B cell (primary cell): ENCODE measurements around the gene TBCCD1. TPM values are rescaled to one million over a fixed set of nuclear protein-coding genes. Genes with fewer than 3 reads are reported as not detected.

Experiments used
- ATAC-seq: fragments of 200-7000 bp; cut with Tn5 transposase; one replicate; pipeline ENCODE4 v1.10.0; 2021; ENCODE audit warnings: low read depth, mild to moderate bottlenecking, moderate number of reproducible peaks, moderate library complexity
- CTCF ChIA-PET: fragments of 350-600 bp; sonication (Branson Sonifier 250); formaldehyde crosslinking; loops from one replicate; lab custom pipeline; 2021; ENCODE audit warnings: antibody characterized with exemption, inconsistent platforms; lab: Charles Lee
- POLR2A ChIA-PET: fragments of 350-600 bp; sonication (Branson Sonifier 250); formaldehyde crosslinking; loops from one replicate; lab custom pipeline; 2021; ENCODE audit warnings: antibody characterized with exemption; lab: Charles Lee
- DNase-seq: peaks from one replicate; pipeline ENCODE4 v3.0.0; 2013
- H2AFZ ChIP-seq: 2 replicates; pipeline ENCODE4 v1.6.1; 2012; ENCODE audit warnings: mild to moderate bottlenecking, low read depth, low read length; ENCODE audit not compliant: insufficient read depth, poor library complexity, severe bottlenecking
- H3K27ac ChIP-seq, 2 donors: 1 replicate in 1 of 2; 2 replicates in 1 of 2; pipeline ENCODE4 v1.5.1; 2012 to 2013; ENCODE audit warnings: low read length in 2 of 2, mild to moderate bottlenecking in 2 of 2, moderate library complexity in 1 of 2
- H3K27me3 ChIP-seq, 4 experiments: fragments of 200-600 bp in 1 of 4; sonication (generic) in 1 of 4; replicated peaks in 1 of 4; 1 replicate in 2 of 4; 2 replicates in 2 of 4; pipeline versions ENCODE4 v1.6.1 to v1.7.0; 2013 to 2016; ENCODE audit warnings: low read length in 3 of 4, mild to moderate bottlenecking in 2 of 4, mixed read lengths in 1 of 4, moderate library complexity in 1 of 4; ENCODE audit not compliant: insufficient read depth in 4 of 4, control insufficient read depth in 3 of 4; ENCODE audit errors: control extremely low read depth in 1 of 4
- H3K36me3 ChIP-seq, 2 experiments: replicated peaks in 1 of 2; 1 replicate in 1 of 2; 2 replicates in 1 of 2; pipeline versions ENCODE4 v1.6.1 to v1.7.1; 2013; ENCODE audit warnings: low read length in 1 of 2; ENCODE audit not compliant: insufficient read depth in 2 of 2, control insufficient read depth in 1 of 2; ENCODE audit errors: control extremely low read depth in 1 of 2, extremely low read depth in 1 of 2
- H3K4me1 ChIP-seq, 2 donors: fragments of 200-600 bp in 1 of 2; sonication (generic) in 1 of 2; 1 replicate in 1 of 2; 2 replicates in 1 of 2; pipeline versions ENCODE4 v1.5.1 to v1.6.1; 2013 to 2017; ENCODE audit warnings: low read length in 2 of 2; ENCODE audit not compliant: control insufficient read depth in 2 of 2, insufficient read depth in 2 of 2
- H3K4me2 ChIP-seq: replicated peaks from 2 replicates; pipeline ENCODE3; 2012; ENCODE audit warnings: mild to moderate bottlenecking, low read depth, low read length; ENCODE audit not compliant: poor library complexity, severe bottlenecking
- H3K4me3 ChIP-seq, 5 experiments: fragments of 200-600 bp in 1 of 5; sonication (generic) in 1 of 5; 1 replicate in 3 of 5; 2 replicates in 2 of 5; pipeline versions ENCODE4 v1.5.1 to v1.7.0; 2011 to 2016; ENCODE audit warnings: low read length in 4 of 5, mild to moderate bottlenecking in 4 of 5, low read depth in 2 of 5, control low read depth in 1 of 5, moderate library complexity in 1 of 5; ENCODE audit not compliant: insufficient read depth in 1 of 5; ENCODE audit errors: control extremely low read depth in 1 of 5, extremely low read depth in 1 of 5
- H3K79me2 ChIP-seq: fragments of 200-600 bp; sonication (generic); one replicate; pipeline ENCODE4 v1.6.0; 2016; ENCODE audit warnings: low read length; ENCODE audit not compliant: control insufficient read depth, insufficient read depth
- H3K9ac ChIP-seq: fragments of 200-600 bp; sonication (generic); 2 replicates; pipeline ENCODE4 v1.6.1; 2017; ENCODE audit warnings: mild to moderate bottlenecking, low read length, moderate library complexity
- H3K9me3 ChIP-seq, 3 donors: one replicate each; pipeline versions ENCODE4 v1.6.1 to v1.7.1; 2013; ENCODE audit warnings: low read length in 2 of 3; ENCODE audit not compliant: control insufficient read depth in 2 of 3, insufficient read depth in 1 of 3; ENCODE audit errors: control extremely low read depth in 1 of 3
- H4K20me1 ChIP-seq: 2 replicates; pipeline ENCODE4 v1.6.0; 2012; ENCODE audit warnings: mild to moderate bottlenecking, low read length; ENCODE audit not compliant: insufficient read depth, control insufficient read depth, poor library complexity, severe bottlenecking
- H3K27ac Mint-ChIP-seq: one replicate; pipeline ENCODE4 v1.8.0; 2021; ENCODE audit warnings: mixed read lengths
- H3K27me3 Mint-ChIP-seq: one replicate; pipeline ENCODE4 v1.8.0; 2021; ENCODE audit warnings: mixed read lengths
- H3K4me1 Mint-ChIP-seq: one replicate; pipeline ENCODE4 v1.8.0; 2021; ENCODE audit warnings: mixed read lengths
- H3K4me3 Mint-ChIP-seq: one replicate; pipeline ENCODE4 v1.8.0; 2021; ENCODE audit warnings: mixed read lengths
- H3K9me3 Mint-ChIP-seq: one replicate; pipeline ENCODE4 v1.8.0; 2022; ENCODE audit warnings: mixed read lengths; ENCODE audit not compliant: insufficient read depth
- CTCF ChIP-seq: fragments of 200-600 bp; IDR thresholded peaks from one replicate; pipeline ENCODE4 v1.8.0; 2022; ENCODE audit warnings: antibody characterized with exemption, mild to moderate bottlenecking
- EZH2 ChIP-seq: IDR thresholded peaks from 2 replicates; pipeline ENCODE4 v1.6.1; 2012; ENCODE audit warnings: borderline replicate concordance, low read depth, mild to moderate bottlenecking, moderate library complexity, low read length; ENCODE audit not compliant: insufficient read depth, poor library complexity, severe bottlenecking
- WGBS: methylation state at CpG from one replicate; pipeline ENCODE4 v1.1.5; 2013; ENCODE audit warnings: missing lambda C conversion rate; ENCODE audit not compliant: insufficient coverage; 5-methylcytosine and 5-hydroxymethylcytosine counted together
- intact Hi-C: fragments of 100-400 bp; cut with micrococcal nuclease; formaldehyde crosslinking; loops from one replicate; pipeline ENCODE4 v1.10.0; 2022
- polyA plus RNA-seq: library from polyadenylated mRNA; depleted of rRNA; stranded (reverse); fragments of >200 nt; gene quantifications from 2 replicates; pipeline ENCODE4 v1.2.3, GENCODE V29; 2012
- total RNA-seq, 2 donors: library from RNA; stranded (reverse); fragments of 120-200 nt in 1 of 2; gene quantifications; 1 replicate in 1 of 2; 2 replicates in 1 of 2; pipeline versions ENCODE4 v1.2.3 to v1.2.4, GENCODE V29; 2013 to 2022

Gene TBCCD1
- total and polyA plus RNA-seq, 2 donors (not counting 1 experiment from before 2014, with no cell fraction given) = 15.9 to 17.3 TPM

GRCh38 chr3:186603159-186603558, 36.0 kb upstream of the TBCCD1 start:
- CTCF ChIA-PET = interaction anchor here (0.7 to 4.1 kb wide), 2 partner anchors 12 to 19 kb away, joined by 3 to 19 read pairs; no protein-coding TSS in a partner anchor
- no peaks in the 10 kb centered on the region for H3K4me1 Mint-ChIP-seq

GRCh38 chr3:186600896-186601295, 33.8 kb upstream of the TBCCD1 start:
- Mint-ChIP-seq H3K9me3 (no peaks in the 10 kb centered on the region), H3K4me3 (no peak overlapping the region), H3K27ac (no peak overlapping the region), H3K4me1 (no peaks in the 10 kb centered on the region), H3K27me3 (peaks cover 17% of the 10 kb centered on the region)
- 40% methylated on average over 1 of the region's 3 CpGs for WGBS
- TF ChIP-seq EZH2 (no peak), CTCF (no peak)
- Histone ChIP-seq H3K9ac (no peak overlapping the region), H3K27me3 (no peaks in the 10 kb centered on the region), H3K27ac (no peak overlapping the region), H3K79me2 (no peaks in the 10 kb centered on the region), H2AFZ (no peak overlapping the region), H3K36me3 (no peaks in the 10 kb centered on the region), H3K9me3 (no peaks in the 10 kb centered on the region), H4K20me1 (no peaks in the 10 kb centered on the region), H3K4me3 (no peak overlapping the region), H3K4me1 (no peaks in the 10 kb centered on the region), H3K4me2 (no peak overlapping the region)
- no peak for ATAC-seq
- intact Hi-C loops = no loop called here
- CTCF ChIA-PET = interaction anchor here (0.6 to 4.0 kb wide), 2 partner anchors 15 to 645 kb away, joined by 6 to 24 read pairs; no protein-coding TSS in a partner anchor
- no peak for DNase-seq
- POLR2A ChIA-PET = no interaction called here

More at GRCh38 chr3:186603159-186603558, 36.0 kb upstream of the TBCCD1 start:
- ATAC-seq = no peak
- no peaks in the 10 kb centered on the region for H3K9me3 Mint-ChIP-seq
- Histone ChIP-seq H3K36me3 (no peaks in the 10 kb centered on the region), H4K20me1 (no peaks in the 10 kb centered on the region), H3K9ac (no peak overlapping the region), H3K27me3 (no peaks in the 10 kb centered on the region), H3K4me1 (no peaks in the 10 kb centered on the region), H3K79me2 (no peaks in the 10 kb centered on the region), H3K4me2 (no peak overlapping the region), H3K9me3 (no peaks in the 10 kb centered on the region), H3K4me3 (no peak overlapping the region), H2AFZ (no peak overlapping the region), H3K27ac (no peak overlapping the region)
- TF ChIP-seq CTCF = no peak
- TF ChIP-seq EZH2 = no peak
- no peak overlapping the region for H3K4me3 Mint-ChIP-seq
- intact Hi-C loops = no loop called here
- no CpG with 5 or more reads among the region's 7 CpGs for WGBS
- H3K27me3 Mint-ChIP-seq = peaks cover 12% of the 10 kb centered on the region
- POLR2A ChIA-PET = no interaction called here
- no peak overlapping the region for H3K27ac Mint-ChIP-seq
- no peak for DNase-seq
